ENCODE measurements around the gene SH3D19.

The SH3D19 gene

DNA sequence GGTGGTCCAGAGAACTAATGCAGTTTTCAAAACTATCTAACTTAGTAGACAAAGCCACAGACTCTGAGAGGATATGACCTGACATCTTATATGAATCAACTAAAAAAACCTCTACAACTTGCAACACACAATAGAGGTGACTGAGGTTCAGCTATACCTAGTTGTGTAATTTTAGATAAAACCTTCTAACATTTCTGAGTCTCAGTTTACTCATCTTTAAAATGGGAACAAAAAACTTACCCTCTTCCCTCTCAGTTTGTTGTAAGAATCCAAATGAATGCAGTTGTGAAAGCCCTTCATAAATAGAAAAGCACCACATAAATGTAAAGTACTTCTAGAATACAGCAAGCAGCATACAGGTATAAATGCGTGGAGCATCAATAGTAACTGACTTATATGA is 5.9 kb downstream of the SH3D19 start:
- TF ChIP-seq, protein P1, sequence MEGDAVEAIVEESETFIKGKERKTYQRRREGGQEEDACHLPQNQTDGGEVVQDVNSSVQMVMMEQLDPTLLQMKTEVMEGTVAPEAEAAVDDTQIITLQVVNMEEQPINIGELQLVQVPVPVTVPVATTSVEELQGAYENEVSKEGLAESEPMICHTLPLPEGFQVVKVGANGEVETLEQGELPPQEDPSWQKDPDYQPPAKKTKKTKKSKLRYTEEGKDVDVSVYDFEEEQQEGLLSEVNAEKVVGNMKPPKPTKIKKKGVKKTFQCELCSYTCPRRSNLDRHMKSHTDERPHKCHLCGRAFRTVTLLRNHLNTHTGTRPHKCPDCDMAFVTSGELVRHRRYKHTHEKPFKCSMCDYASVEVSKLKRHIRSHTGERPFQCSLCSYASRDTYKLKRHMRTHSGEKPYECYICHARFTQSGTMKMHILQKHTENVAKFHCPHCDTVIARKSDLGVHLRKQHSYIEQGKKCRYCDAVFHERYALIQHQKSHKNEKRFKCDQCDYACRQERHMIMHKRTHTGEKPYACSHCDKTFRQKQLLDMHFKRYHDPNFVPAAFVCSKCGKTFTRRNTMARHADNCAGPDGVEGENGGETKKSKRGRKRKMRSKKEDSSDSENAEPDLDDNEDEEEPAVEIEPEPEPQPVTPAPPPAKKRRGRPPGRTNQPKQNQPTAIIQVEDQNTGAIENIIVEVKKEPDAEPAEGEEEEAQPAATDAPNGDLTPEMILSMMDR (conservative IDR thresholded peaks at IDR 0.05), result no peak

DNA sequence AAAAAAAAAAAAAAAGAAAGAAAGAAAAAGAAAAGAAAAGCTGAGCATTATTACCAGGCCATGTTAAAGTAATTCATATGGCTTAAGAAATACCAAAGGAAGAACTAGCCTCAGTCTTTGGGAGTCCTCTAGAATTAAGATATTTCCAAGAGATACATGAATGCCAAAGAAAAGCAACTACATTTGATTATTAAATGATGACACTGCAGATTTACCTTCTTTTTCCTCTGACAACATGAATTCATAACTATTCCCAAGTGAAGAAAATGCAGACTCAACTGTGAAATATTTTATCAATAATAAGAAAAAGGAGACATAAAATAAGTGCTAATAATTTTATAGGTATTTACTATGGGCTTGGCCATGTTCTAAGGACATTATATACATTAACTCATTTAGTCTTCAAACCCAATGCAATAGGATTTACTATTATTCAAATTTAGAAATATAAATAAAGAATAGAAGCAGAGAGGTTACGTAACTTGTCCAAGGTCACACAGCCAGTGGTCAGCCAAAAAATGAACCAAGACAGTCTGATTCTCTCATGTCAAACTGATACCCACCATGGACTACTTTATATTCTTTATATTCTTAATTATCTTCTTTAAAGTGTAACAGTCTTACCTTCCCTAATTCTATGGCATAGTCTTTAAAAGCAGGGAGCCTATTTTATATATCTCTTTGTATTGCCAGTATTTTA is 6.9 kb downstream of the SH3D19 start:
- H3K27ac ChIP-seq, result no peak overlapping the region
- TF ChIP-seq, protein P1 (conservative IDR thresholded peaks at IDR 0.05), result no peak

More for the DNA sequence above, 5.9 kb downstream of the SH3D19 start:
- H3K27ac ChIP-seq, result no peak overlapping the region

DNA sequence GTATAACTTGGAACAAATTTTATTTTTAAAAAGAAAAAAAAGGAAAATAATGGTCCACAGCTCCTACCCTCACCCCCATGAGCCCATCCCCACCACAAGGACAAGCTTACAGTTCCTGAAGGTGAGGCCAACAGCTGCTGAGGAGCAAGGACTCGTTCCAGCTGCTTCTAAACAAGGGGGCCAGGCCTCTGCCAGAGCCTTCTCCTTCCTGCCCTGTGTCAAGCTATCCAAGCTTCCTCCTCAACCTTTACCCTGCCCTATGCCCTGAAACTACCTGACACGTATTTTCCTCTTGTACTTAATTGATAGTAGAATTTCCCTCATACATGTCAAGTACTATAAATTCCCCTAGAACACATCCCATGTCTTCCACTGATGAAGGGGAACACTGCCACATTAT is 8.8 kb downstream of the SH3D19 start:
- TF ChIP-seq, protein P1 (conservative IDR thresholded peaks at IDR 0.05), result no peak

DNA sequence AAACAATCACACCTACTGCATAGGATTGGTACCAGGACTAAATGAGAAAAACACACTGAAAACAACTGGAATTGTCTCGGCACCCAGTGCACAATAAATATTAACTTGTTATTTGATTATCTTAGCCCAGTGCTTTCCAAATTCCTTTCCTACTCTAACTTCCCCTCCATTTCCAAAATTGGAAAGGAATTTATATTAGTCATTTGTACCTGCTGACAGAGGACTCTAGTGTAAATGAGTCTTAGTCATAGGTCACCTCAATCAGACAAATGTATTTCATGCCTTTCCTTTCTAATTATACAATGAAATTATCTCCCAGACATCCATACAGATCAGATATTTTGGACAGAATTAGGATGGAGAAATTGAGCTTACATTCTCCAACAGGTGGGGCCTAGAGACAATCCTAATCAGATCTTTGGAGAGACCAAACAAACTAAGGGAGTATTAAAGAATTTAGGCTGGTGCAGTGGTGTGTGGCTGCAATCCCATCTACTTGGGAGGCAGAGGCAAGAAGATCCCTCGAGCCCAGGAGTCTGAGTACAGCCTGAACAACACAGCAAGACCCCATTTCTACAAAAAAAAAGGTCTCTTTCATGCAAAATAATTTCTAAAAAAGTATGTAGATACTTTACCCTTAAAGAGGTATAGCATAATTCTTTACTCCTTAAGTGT is 10.1 kb downstream of the SH3D19 start:
- H3K27ac ChIP-seq, result no peak overlapping the region
- TF ChIP-seq, protein P1 (conservative IDR thresholded peaks at IDR 0.05), result no peak

More for the DNA sequence above, 8.8 kb downstream of the SH3D19 start:
- no peak overlapping the region for H3K27ac ChIP-seq

DNA sequence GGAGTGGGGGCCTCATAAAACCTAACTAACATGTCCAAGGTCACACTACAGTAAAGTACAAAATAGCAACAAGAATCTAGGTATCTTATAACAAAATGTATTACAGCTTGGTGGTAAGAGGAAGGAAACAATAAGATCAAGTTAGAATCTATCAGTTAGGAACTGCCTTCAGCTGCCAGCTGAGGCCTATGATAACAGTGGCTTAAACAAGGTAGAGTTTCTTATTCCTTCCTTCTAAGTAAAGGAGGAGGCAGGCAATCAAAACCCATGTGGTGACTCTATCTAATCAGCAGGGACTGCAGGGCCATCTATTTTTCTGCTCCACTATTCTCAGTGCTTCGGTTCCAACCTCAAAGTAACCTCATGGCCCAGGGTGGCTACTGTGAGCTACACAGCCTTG is 10.9 kb downstream of the SH3D19 start:
- H3K27ac ChIP-seq, result no peak overlapping the region
- TF ChIP-seq, protein P1 (conservative IDR thresholded peaks at IDR 0.05), result no peak

DNA sequence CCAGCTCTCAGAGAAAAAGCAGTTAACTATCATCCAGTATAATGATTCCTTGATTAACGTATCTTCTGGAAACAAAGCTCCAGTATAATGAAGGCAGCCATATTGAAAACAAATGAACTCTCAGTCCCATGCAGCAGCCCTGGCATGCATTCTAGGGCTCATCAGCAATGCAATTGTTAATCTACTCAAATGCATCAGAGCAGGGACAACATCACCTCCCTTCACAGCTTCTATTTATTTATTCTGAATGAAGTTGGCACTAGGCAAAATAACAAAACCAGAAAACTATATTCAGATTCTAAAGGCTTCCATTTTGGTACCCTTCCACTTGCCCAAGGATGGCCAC is 11.4 kb downstream of the SH3D19 start:
- H3K27ac ChIP-seq, result no peak overlapping the region
- TF ChIP-seq, protein P1 (conservative IDR thresholded peaks at IDR 0.05), result no peak

DNA sequence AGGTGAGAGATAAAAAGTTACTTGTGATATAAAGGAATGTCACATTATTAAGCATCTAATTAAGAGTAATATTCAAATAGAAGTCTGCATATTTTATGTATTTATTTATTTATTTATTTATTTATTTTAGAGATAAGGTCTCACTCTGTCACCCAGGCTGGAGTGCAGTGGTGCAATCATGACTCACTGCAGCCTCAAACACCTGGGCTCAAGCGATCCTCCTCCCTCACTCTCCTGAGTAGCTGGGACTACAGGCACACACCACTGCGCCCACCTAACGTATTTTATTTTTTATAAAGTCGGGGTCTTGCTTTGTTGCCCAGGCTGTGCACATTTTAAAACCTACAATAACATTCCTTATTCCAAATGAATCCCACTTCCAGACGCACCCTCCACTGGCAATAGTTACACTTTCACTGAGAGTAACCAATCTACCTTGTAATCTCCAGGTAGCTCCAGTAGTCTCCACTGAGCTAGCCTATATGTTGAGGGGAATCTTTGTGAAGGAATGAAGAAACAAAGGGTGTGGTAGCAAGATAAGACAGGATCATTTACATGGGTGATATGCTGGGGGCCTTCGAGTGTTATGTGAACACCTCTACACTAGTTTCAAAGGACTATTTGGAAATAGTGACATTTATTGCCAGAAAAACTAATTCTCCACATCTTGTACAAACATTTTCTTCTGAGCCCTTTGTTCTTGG is 11.9 kb downstream of the SH3D19 start:
- TF ChIP-seq, protein P1 (conservative IDR thresholded peaks at IDR 0.05), result no peak
- no peak overlapping the region for H3K27ac ChIP-seq
